Transverse colon (tissue), 4 donors: Measurements from ENCODE around the gene FLCN.

Experiments used
- CTCF ChIP-seq, 5 experiments: fragments of 200-600 bp in 3 of 5; fragments of 450-650 bp in 2 of 5; sonication (generic) in 3 of 5; IDR thresholded peaks; 1 replicate in 2 of 5; 2 replicates in 3 of 5; pipeline ENCODE4 v1.5.1; 2016 to 2017; ENCODE audit warnings: antibody characterized with exemption in 5 of 5, inconsistent platforms in 3 of 5, mild to moderate bottlenecking in 2 of 5, moderate library complexity in 1 of 5
- POLR2AphosphoS5 ChIP-seq, 3 donors: sonication (generic); formaldehyde crosslinking; IDR thresholded peaks; one replicate each; pipeline ENCODE4 v1.6.1; 2016; ENCODE audit warnings: antibody characterized with exemption in 3 of 3

GRCh38 chr17:17220529-17220928 lies 16.4 kb downstream of the FLCN start:
- TF ChIP-seq CTCF (IDR thresholded peaks at IDR 0.05) (no peak), POLR2AphosphoS5 (IDR thresholded peaks at IDR 0.05) (no peak)
